Astrocyte (in vitro differentiated cells and primary cell): ENCODE results near the gene SLC6A7.

Experiments
- EZH2 ChIP-seq: IDR thresholded peaks from 2 replicates; pipeline ENCODE4 v1.6.1; 2012; ENCODE audit warnings: mild to moderate bottlenecking, low read length, inconsistent platforms; ENCODE audit not compliant: insufficient read depth
- TF ChIP-seq, protein P1 (sequence below): IDR thresholded peaks from 2 replicates; pipeline ENCODE4 v1.5.1; 2011; ENCODE audit warnings: low read depth, mild to moderate bottlenecking, inconsistent platforms, low read length, moderate library complexity; ENCODE audit not compliant: insufficient read depth

DNA sequence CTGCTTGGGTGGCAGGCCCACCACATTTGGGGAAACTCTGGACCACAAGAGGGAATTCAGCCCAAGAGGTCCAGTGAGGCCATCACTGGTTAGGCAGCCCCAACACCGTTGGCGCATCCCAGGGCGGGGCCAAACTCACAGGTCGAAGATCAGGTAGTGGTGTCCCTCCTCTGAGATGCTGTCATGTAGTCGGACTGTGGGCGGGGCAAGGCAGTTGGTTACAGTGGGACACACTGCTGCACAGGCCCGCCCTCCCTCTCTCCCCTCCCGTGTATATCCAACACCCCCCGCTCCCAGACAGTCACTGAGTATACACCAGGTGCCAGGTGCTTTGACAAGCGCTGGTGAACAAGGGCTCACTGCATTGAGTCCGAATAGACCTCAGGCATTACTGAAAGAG, 67.6 kb downstream of the SLC6A7 start:
- TF ChIP-seq, protein P1, sequence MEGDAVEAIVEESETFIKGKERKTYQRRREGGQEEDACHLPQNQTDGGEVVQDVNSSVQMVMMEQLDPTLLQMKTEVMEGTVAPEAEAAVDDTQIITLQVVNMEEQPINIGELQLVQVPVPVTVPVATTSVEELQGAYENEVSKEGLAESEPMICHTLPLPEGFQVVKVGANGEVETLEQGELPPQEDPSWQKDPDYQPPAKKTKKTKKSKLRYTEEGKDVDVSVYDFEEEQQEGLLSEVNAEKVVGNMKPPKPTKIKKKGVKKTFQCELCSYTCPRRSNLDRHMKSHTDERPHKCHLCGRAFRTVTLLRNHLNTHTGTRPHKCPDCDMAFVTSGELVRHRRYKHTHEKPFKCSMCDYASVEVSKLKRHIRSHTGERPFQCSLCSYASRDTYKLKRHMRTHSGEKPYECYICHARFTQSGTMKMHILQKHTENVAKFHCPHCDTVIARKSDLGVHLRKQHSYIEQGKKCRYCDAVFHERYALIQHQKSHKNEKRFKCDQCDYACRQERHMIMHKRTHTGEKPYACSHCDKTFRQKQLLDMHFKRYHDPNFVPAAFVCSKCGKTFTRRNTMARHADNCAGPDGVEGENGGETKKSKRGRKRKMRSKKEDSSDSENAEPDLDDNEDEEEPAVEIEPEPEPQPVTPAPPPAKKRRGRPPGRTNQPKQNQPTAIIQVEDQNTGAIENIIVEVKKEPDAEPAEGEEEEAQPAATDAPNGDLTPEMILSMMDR = no peak
- TF ChIP-seq EZH2 = no peak
